GM13976 (cell line): ENCODE data around the gene EIF3B.
"Not testable (repeated sequence)": the region's sequence is repeated elsewhere in the genome, so short reads cannot be mapped to it uniquely, and the experiment has no call there.

Source experiments
- DNase-seq: peaks from one replicate; pipeline ENCODE4 v3.0.0; 2012; ENCODE audit warnings: low spot score
- in situ Hi-C: fragments of 300-500 bp; cut with MboI; formaldehyde crosslinking; loops from one replicate; pipeline ENCODE4 v1.12.0; 2022; ENCODE audit warnings: low sequenced_read_pairs, mixed read lengths, inconsistent platforms; ENCODE audit not compliant: unreplicated experiment
- TF ChIP-seq, protein P1 (sequence below): IDR thresholded peaks from 2 replicates; pipeline ENCODE4 v1.5.1; 2012; ENCODE audit warnings: borderline replicate concordance, mild to moderate bottlenecking; ENCODE audit not compliant: insufficient read depth; ENCODE audit errors: extremely low read depth, missing control alignments, control extremely low read depth

Gene EIF3B

DNA sequence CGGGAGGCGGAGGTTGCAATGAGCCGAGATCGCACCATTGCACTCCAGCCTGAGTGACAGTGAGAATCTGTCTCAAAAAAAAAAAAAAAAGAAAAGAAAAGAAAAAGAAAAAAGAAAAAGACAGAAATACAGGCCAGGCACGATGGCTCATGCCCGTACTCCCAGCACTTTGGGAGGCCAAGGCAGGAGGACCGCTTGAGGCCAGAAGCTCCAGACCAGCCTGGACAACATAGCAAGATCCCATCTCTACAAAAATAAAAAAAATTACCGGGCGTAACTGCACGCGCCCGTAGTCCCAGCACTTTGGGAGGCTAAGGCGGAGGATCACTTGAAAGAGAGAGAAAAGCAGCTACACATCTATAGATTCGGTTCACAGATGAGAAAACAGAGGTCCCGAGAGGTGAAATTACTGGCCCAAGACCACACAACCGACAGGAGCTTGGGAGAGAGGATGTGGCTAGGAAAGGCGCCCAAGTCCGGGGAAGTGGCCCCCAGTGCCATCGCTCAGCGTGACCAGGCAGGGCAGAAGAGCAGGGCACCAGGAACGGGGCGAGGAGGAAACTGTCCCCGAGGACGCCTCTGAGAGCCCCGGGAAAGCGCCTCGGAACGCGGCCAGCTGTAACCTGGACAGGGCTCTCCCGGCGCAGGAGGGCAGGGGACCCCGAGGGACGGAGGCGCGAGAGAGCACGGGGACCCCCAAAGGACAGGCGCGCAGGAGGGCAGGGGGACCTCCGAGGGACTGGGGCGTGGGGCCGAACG, 41.0 kb upstream of the EIF3B start:
- TF ChIP-seq, protein P1, sequence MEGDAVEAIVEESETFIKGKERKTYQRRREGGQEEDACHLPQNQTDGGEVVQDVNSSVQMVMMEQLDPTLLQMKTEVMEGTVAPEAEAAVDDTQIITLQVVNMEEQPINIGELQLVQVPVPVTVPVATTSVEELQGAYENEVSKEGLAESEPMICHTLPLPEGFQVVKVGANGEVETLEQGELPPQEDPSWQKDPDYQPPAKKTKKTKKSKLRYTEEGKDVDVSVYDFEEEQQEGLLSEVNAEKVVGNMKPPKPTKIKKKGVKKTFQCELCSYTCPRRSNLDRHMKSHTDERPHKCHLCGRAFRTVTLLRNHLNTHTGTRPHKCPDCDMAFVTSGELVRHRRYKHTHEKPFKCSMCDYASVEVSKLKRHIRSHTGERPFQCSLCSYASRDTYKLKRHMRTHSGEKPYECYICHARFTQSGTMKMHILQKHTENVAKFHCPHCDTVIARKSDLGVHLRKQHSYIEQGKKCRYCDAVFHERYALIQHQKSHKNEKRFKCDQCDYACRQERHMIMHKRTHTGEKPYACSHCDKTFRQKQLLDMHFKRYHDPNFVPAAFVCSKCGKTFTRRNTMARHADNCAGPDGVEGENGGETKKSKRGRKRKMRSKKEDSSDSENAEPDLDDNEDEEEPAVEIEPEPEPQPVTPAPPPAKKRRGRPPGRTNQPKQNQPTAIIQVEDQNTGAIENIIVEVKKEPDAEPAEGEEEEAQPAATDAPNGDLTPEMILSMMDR = no peak
- in situ Hi-C loops = no loop called here
- peak; percentile 33 for DNase-seq

DNA sequence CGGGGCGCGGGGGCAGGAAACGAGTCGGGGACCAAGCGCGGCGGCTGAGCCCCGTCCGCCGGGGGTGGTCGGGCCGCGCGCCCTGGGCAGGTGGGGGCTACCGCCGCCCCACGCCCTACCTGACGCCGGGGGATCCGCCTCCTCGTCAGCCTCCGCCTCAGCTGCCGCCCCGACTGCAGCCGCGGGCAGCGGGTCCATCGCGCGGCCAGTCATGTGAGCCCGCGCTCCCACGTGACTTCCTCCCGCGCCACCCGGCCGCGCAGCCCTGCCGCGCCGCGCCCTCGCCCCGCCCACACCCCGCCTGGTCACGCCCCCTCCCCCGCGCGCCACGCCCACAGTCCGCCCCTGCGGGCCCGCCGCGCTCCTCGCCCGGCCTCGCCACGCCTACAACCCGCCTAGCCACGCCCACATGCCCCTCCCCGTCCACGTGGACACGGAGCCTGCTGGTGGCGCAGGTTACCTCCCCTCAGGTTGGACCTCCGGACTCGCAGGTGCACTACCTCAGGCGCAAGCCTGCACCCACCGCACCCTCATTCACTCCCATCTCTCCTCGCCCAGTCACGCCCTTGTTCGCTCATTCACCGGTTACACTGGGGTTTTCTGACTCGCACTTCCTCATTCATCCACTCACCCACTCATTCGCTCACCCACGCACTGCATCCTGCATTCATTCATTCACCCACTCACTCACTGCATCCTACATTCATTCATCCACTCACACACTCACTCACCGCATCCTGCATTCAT, 40.2 kb upstream of the EIF3B start, which contains the start of gene SNX8:
Gene SNX8 (minus strand): TSS at position 233 of the 747 bp plus-strand sequence. CDS start 20 bp downstream, at position 213.
- TF ChIP-seq, protein P1 = no peak
- in situ Hi-C loops = no loop called here
- peak; percentile 98 for DNase-seq

DNA sequence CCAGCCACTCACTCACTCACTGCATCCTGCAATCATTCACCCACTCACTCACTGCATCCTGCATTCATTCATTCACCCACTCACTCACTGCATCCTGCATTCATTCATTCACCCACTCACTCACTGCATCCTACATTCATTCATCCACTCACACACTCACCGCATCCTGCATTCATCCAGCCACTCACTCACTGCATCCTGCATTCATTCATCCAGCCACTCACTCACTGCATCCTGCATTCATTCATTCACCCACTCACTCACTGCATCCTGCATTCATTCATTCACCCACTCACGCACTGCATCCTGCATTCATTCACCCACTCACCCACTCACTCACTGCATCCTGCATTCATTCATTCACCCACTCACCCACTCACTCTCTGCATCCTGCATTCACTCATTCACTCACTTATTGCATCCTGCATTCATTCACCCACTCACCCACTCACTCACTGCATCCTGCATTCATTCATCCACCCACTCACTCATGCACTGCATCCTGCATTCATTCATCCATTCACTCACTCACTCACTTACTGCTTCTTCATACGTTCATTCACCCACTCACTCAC, 39.6 kb upstream of the EIF3B start:
- DNase-seq, in situ Hi-C loops: not testable (repeated sequence)

DNA sequence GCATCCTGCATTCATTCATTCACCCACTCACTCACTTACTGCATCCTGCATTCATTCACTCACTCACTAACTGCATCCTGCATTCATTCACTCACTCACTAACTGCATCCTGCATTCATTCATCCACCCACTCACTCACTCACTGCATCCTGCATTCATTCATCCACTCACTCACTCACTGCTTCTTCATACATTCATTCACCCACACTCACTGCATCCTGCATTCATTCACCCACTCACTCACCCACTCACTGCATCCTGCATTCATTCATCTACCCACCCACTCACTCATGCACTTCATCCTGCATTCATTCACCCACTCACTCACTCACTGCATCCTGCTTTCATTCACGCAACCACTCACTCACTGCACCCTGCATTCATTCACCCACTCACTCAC, 38.8 kb upstream of the EIF3B start:
- in situ Hi-C loops = no loop called here
- no peak for DNase-seq
- TF ChIP-seq, protein P1 = no peak

DNA sequence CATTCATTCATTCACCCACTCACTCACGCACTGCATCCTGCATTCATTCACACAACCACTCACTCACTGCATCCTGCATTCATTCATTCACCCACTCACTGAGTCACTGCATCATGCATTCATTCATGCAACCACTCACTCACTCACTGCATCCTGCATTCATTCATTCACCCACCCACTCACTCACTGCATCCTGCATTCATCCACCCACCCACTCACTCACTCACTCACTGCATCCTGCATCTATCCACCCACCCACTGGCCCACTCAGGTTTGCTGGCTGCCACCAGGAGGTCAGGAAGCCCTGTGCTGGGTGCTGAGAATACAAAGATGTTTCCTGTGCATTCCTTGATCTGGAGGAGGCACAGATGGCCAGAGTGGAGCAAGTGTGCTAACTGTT, 38.0 kb upstream of the EIF3B start:
- no peak for DNase-seq

DNA sequence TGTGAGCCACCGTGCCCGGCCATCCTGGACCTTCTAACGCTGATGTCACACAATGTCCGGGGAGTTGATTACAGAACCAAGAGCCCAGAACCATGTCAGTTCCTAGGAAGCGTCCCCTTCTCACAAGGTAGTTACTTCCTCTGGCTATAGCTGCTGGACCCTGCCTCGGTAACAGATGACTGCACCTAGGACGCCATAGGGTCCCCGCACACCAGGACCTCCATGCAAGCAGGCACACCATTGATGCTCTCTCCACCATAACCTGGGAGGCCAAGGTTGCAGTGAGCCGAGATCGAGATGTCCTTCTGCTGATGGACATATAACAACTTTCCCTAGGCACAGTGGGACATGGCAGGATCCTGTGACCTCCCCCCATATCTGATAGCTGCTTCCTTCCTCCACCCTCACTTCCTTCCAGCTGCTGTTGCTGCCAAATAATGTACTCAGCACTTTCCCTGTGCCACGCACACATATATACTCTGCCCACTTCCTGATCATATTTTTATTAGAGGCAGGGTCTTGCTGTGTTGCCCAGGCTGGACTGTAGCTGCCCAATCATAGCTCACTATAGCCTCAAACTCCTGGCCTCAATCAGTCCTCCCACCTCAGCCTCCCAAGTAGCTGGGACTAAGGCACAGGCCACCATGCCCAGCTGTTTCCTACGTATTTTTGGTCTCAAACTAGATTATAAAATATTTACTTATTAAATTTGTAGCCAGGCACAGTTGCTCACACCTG, 36.9 kb upstream of the EIF3B start:
- in situ Hi-C loops = no loop called here
- DNase-seq = no peak
- TF ChIP-seq, protein P1 = no peak

More for the DNA sequence above, 38.0 kb upstream of the EIF3B start:
- TF ChIP-seq, protein P1 = no peak
- in situ Hi-C loops = no loop called here
